GM21367 (cell line): ENCODE measurements around the gene ARHGAP42.
"Not testable (repeated sequence)": the region's sequence is repeated elsewhere in the genome, so short reads cannot be mapped to it uniquely, and the experiment has no call there.

ENCODE experiments used
- ATAC-seq: cut with Tn5 transposase; IDR thresholded peaks from one replicate; pipeline ENCODE4 v1.9.1; 2021; ENCODE audit not compliant: unreplicated experiment

ARHGAP42 gene

DNA sequence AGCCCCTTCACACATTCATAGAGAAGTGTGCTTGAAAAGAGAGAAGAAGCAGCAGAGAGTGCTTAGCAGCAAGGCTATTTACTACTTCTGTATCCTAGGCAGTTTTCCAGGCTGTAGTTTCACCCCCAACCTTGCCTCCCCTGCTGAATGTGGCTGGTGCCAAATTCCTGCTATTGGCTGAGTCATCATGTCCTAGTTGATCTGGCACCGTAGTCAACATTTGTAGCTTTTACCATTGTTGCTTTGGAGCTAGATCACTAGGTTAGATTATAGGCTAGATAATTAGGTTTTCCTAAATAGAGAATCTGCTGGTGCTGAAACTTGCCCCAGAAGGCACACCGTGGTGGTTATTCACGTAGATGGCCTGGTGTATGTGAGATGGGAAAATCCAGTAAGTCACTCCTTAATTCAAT is 32.7 kb downstream of the ARHGAP42 start:
- ATAC-seq, result no peak

DNA sequence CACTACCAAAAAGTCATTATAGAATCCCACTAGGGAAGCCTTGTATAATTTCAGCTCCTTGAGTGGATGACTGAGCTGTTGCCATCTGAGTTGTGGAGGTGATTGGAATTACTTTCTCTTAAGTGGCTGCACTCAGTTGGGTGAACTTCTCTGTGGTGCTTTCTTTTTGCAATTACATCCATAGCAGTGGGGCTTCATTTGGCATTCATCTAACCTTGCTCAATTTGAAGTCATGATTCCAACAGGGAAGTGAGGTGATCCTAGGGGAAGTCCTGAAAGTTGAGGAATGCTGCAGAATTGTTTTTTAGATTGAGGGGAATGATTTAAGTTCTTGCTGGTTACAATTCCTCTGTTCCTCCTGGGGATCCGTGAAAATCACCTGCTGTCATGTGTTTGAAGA is 39.6 kb downstream of the ARHGAP42 start:
- ATAC-seq, result no peak

DNA sequence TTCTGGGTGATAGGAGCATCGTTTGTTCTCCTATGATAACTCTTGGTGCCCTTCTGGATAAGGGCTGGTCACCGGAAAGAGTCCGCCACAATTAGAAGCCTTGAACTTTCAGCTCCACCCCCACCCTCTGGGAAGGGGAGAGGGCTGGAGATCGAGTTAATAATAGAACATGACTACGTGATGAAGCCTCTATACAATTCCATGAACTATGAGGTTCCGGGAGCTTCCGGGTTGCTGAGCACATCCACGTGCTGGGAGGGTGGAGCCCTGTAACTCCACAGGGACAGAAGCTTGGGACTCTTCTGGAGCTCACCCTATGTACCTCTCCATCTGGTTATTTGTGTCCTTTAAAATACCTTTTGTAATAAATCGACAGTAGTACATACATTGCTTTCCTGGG is 40.3 kb downstream of the ARHGAP42 start:
- ATAC-seq, result no peak

DNA sequence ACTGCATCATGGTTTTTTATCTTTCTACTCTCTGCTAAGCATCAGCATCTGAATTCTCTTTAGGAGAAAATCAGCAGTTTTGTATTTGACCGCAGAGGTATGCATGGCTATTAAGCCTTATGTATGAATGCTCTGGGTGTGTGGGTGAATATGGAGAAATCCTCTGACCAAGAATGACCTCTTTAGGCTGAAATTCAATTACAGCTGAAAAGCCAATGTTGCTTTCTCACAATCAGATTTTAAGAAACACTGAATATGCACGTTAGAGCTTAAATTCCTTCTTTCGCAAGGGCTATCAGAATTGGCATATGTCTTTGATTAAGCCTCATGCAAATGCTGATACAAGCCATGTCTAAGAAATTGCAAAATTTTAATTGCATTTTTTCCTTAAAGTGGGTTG is 43.2 kb downstream of the ARHGAP42 start:
- ATAC-seq, result no peak

- no peak for ATAC-seq
Measured at GRCh38 chr11:100731471-100731870, 44.4 kb downstream of the ARHGAP42 start.

GRCh38 chr11:100732949-100733348 is 45.9 kb downstream of the ARHGAP42 start:
- no peak for ATAC-seq

DNA sequence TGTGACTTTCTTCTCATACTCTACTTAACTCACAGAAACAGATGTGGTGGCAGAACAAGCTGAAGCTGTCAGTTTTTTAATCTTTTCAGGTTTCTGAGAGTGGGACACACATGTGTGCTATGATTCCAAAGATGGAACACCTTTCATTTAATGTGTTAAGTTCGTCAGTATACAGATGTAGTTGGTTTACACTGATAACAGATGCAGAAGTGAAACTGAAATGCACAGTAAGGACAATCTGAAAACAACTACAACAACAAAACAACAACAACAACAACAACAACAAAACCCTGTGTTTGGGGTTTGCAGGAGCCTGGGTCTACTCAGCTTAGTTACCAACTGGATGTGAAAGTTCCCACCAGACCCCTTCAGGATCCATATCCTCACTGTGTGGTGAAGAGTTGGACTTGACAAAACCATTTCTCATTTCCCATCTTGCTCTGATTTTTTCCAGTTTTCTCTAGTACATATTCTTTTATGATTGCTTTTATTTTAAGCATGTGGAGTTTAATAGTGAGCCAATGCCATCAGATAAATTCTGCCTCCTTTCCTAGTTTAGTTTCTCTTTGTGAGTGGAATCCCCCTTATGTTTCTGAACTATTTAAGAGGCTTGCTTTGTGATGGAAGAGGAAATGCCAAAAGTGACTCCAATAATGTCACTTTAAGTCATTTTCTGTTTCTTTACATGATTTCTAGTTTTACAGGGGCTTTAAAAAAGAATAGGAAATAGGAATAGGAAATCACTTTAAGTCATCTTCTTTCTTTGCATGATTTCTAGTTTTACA is 47.8 kb downstream of the ARHGAP42 start:
- ATAC-seq, result peak; percentile 62

GRCh38 chr11:100735949-100736675 is 49.0 kb downstream of the ARHGAP42 start:
- ATAC-seq, result no peak

GRCh38 chr11:100738701-100739270 is 51.7 kb downstream of the ARHGAP42 start:
- ATAC-seq, result no peak

- no peak for ATAC-seq
Measured at GRCh38 chr11:100739666-100740065, 52.6 kb downstream of the ARHGAP42 start.

- ATAC-seq, result no peak
Measured at GRCh38 chr11:100740440-100740839, 53.4 kb downstream of the ARHGAP42 start.

- no peak for ATAC-seq
Measured at GRCh38 chr11:100741866-100742625, 55.0 kb downstream of the ARHGAP42 start.

- no peak for ATAC-seq
Measured at GRCh38 chr11:100746448-100746847, 59.4 kb downstream of the ARHGAP42 start.

- no peak for ATAC-seq
Measured at GRCh38 chr11:100748153-100748552, 61.1 kb downstream of the ARHGAP42 start.

- ATAC-seq, result not testable (repeated sequence)
Measured at GRCh38 chr11:100749887-100750565, 62.9 kb downstream of the ARHGAP42 start.

DNA sequence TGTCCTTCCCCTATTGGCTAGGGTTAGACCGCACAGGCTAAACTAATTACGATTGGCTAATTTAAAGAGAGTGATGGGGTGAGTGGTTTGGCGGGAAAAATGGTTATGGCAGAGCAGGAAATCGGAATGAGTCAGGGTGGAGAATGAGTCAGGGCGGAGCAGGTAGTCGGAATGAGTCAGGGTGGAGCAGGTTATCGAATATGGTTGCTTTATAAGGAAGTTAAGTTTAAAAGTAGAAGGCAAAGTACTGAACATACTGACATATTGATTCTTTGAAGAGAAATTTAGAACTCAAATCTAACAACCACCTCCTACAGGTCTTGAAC is 63.4 kb downstream of the ARHGAP42 start:
- ATAC-seq, result not testable (repeated sequence)

DNA sequence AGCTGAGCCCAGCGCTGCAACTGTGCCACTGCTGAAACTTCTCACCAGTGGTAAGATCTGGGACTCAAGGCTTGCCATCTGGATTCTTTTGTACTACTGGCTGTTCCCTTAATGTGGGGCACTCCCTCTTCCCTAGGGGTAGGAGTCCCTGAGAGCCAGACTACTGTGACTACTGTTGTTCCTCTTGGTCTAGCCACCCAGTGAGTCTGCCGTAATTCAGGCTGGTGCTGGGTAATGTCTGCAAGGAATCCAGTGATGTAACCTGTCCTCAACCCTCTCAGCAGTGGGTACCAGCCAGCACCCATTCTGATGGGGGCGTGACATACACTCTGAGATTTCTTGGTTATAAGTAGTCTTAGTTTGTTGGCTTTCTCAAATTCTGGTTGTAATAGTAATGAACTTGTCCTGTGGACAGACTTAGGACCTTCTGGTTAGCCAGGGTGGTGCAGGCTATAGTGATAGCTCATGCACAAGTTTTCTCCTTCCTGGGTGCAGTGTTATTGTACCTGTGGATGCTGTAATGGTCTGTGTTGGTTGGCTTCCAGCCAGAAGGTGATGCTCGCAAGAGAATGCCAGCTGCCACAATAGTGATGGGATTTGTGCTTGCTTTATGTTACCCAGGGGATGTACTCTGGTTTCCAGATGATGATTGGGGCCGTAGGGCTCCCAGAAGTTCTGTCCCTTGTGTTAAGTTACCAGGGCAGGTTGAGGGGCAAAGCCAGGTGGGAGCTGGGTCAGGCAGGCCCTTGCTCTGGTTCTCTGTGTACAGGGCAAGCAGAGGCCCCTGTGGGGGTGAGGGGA is 65.5 kb downstream of the ARHGAP42 start:
- ATAC-seq, result no peak

DNA sequence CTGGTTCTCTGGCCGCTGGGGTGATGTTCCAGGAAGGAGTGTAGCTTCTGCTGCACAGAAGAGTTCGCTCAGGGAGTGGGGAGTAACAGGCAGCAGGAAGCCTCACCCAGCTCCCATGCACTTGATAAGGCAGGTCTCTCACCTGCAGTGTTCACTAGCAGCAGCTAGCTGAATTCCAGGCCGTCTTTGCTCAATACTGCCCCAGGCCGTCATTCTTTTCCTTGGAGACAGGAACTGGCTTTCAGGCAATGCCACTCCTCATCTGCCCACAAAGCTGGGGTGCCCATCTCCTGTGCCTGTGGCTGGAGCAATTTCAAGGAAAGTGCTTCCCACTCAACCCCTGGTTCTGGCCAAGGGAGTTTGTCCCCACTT is 66.1 kb downstream of the ARHGAP42 start:
- ATAC-seq, result no peak

DNA sequence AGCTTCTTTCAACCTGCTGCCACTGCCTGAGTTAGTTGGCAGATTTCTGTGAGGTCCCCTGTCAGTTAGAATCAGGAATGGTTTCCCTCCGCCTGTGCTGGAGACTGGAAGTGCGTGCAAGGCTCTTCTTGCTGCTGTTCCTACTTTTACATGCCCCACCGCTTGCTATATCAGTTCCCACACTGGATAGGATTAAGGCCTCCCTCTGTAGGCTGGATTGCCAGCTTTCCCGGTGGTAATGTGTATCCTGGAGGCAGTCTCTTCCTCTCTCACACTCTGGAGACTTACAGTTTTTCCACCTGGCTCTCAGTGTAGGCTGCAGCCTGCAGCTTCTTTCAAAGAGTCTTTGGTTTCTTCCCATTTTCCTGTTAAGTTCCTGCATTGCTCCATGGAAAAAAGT is 66.5 kb downstream of the ARHGAP42 start:
- no peak for ATAC-seq

GRCh38 chr11:100756559-100756958 is 69.5 kb downstream of the ARHGAP42 start:
- no peak for ATAC-seq
